MM.1S (cell line): ENCODE data around the gene ETV6.

Experiments used
- DNase-seq: peaks from one replicate; pipeline ENCODE4 v3.0.0-alpha.2; 2015
- H2AFZ ChIP-seq: fragments of 300-600 bp; sonication (generic); 2 replicates; pipeline ENCODE4 v1.6.0; 2016; ENCODE audit warnings: antibody characterized with exemption, low read length
- H3F3A ChIP-seq: fragments of 300-600 bp; sonication (generic); 2 replicates; pipeline ENCODE4 v1.6.1; 2016; ENCODE audit warnings: mild to moderate bottlenecking, antibody characterized with exemption, low read length, moderate library complexity, mixed read lengths; ENCODE audit not compliant: insufficient read depth
- H3K27ac ChIP-seq: fragments of 300-600 bp; sonication (generic); 2 replicates; pipeline ENCODE4 v1.5.1; 2016; ENCODE audit warnings: mild to moderate bottlenecking, low read length
- H3K27me3 ChIP-seq: fragments of 300-600 bp; sonication (generic); replicated peaks from 2 replicates; pipeline ENCODE4 v1.6.0; 2016; ENCODE audit warnings: low read length; ENCODE audit not compliant: insufficient read depth
- H3K36me3 ChIP-seq: fragments of 300-600 bp; sonication (generic); replicated peaks from 2 replicates; pipeline ENCODE4 v1.6.1; 2016; ENCODE audit warnings: mild to moderate bottlenecking, low read length, mixed read lengths; ENCODE audit not compliant: insufficient read depth
- H3K4me1 ChIP-seq: fragments of 300-600 bp; sonication (generic); 2 replicates; pipeline ENCODE4 v1.6.1; 2016; ENCODE audit warnings: low read length, mixed read lengths
- H3K4me2 ChIP-seq: fragments of 300-600 bp; sonication (generic); 2 replicates; pipeline ENCODE4 v1.6.0; 2016; ENCODE audit warnings: low read depth, low read length
- H3K4me3 ChIP-seq: fragments of 300-600 bp; sonication (generic); 2 replicates; pipeline ENCODE4 v1.5.1; 2016; ENCODE audit warnings: low read length, mixed read lengths
- H3K79me2 ChIP-seq: fragments of 300-600 bp; sonication (generic); 2 replicates; pipeline ENCODE4 v1.6.1; 2016; ENCODE audit warnings: mixed run types, low read length, mixed read lengths
- H3K9ac ChIP-seq: fragments of 300-600 bp; sonication (generic); 2 replicates; pipeline ENCODE4 v1.6.1; 2016; ENCODE audit warnings: low read length, mixed read lengths
- H3K9me2 ChIP-seq: fragments of 300-600 bp; sonication (generic); replicated peaks from 2 replicates; pipeline ENCODE4 v1.6.1; 2016; ENCODE audit warnings: mild to moderate bottlenecking, low read length, mixed read lengths; ENCODE audit not compliant: insufficient read depth
- H3K9me3 ChIP-seq: fragments of 300-600 bp; sonication (generic); replicated peaks from 2 replicates; pipeline ENCODE4 v1.6.1; 2016; ENCODE audit warnings: mild to moderate bottlenecking, low read length, mixed read lengths; ENCODE audit not compliant: insufficient read depth
- H4K20me1 ChIP-seq: fragments of 300-600 bp; sonication (generic); 2 replicates; pipeline ENCODE4 v1.6.1; 2016; ENCODE audit warnings: mild to moderate bottlenecking, low read length, moderate library complexity, mixed read lengths; ENCODE audit not compliant: insufficient read depth
- CTCF ChIP-seq: fragments of 300-600 bp; sonication (generic); IDR thresholded peaks from 2 replicates; pipeline ENCODE4 v1.5.1; 2016; ENCODE audit warnings: antibody characterized with exemption, low read length, mixed read lengths
- EZH2 ChIP-seq: fragments of 300-600 bp; sonication (generic); optimal IDR thresholded peaks from 2 replicates; pipeline ENCODE3; 2017; ENCODE audit warnings: low read depth, mild to moderate bottlenecking, antibody characterized with exemption, low read length, mixed read lengths
- EZH2phosphoT487 ChIP-seq: fragments of 300-600 bp; sonication (generic); IDR thresholded peaks from 2 replicates; pipeline ENCODE4 v1.6.1; 2018; ENCODE audit warnings: antibody characterized with exemption, low read length

The ETV6 gene

GRCh38 chr12:11729008-11729407, 79.5 kb downstream of the ETV6 start:
- no peak overlapping the region for H3K9ac ChIP-seq
- H3K27ac ChIP-seq: peak overlapping the region; percentile 30; the same call in 1 of the 2 replicates
- no peak overlapping the region for H3K4me3 ChIP-seq
- peaks cover 40% of the 10 kb centered on the region for H3K79me2 ChIP-seq
- no peak overlapping the region for H3K4me2 ChIP-seq
- DNase-seq: peak; percentile 65
- H4K20me1 ChIP-seq: no peaks in the 10 kb centered on the region
- H3K4me1 ChIP-seq: peaks cover 49% of the 10 kb centered on the region
- H3K27me3 ChIP-seq: no peaks in the 10 kb centered on the region
- H3F3A ChIP-seq: peaks cover 24% of the 10 kb centered on the region
- no peaks in the 10 kb centered on the region for H3K9me2 ChIP-seq
- TF ChIP-seq EZH2: no peak
- TF ChIP-seq CTCF: no peak
- no peak for TF ChIP-seq EZH2phosphoT487
- H3K9me3 ChIP-seq: no peaks in the 10 kb centered on the region
- no peak overlapping the region for H2AFZ ChIP-seq
- H3K36me3 ChIP-seq: no peaks in the 10 kb centered on the region

GRCh38 chr12:11729439-11730150, 80.1 kb downstream of the ETV6 start:
- no peak overlapping the region for H3K4me2 ChIP-seq

GRCh38 chr12:11730299-11731041, 81.0 kb downstream of the ETV6 start:
- Histone ChIP-seq H3K9me3 (no peaks in the 10 kb centered on the region), H3K4me3 (no peak overlapping the region), H3K9ac (no peak overlapping the region), H3F3A (peaks cover 24% of the 10 kb centered on the region), H4K20me1 (no peaks in the 10 kb centered on the region), H3K79me2 (peaks cover 41% of the 10 kb centered on the region), H3K36me3 (no peaks in the 10 kb centered on the region), H3K4me2 (peak overlapping the region; percentile 96), H3K27me3 (no peaks in the 10 kb centered on the region), H3K4me1 (peaks cover 53% of the 10 kb centered on the region), H3K9me2 (no peaks in the 10 kb centered on the region), H3K27ac (peak overlapping the region; percentile 89; the same call in 1 of the 2 replicates), H2AFZ (no peak overlapping the region)
- no peak for DNase-seq
- no peak for TF ChIP-seq EZH2phosphoT487
- no peak for TF ChIP-seq EZH2
- no peak for TF ChIP-seq CTCF

More at GRCh38 chr12:11729439-11730150, 80.1 kb downstream of the ETV6 start:
- H3K4me1 ChIP-seq: peaks cover 51% of the 10 kb centered on the region
- H3K27me3 ChIP-seq: no peaks in the 10 kb centered on the region
- H3K9me2 ChIP-seq: no peaks in the 10 kb centered on the region
- TF ChIP-seq EZH2 (no peak), EZH2phosphoT487 (no peak), CTCF (no peak)
- peaks cover 24% of the 10 kb centered on the region for H3F3A ChIP-seq
- no peak overlapping the region for H3K4me3 ChIP-seq
- peaks cover 38% of the 10 kb centered on the region for H3K79me2 ChIP-seq
- H3K36me3 ChIP-seq: no peaks in the 10 kb centered on the region
- no peak for DNase-seq
- no peak overlapping the region for H3K9ac ChIP-seq
- H2AFZ ChIP-seq: no peak overlapping the region
- H4K20me1 ChIP-seq: no peaks in the 10 kb centered on the region
- H3K27ac ChIP-seq: peak overlapping the region; percentile 30; the same call in 1 of the 2 replicates
- no peaks in the 10 kb centered on the region for H3K9me3 ChIP-seq
